Measurements from ENCODE around the gene ACR.
"Not testable (repeated sequence)": the region's sequence is repeated elsewhere in the genome, so short reads cannot be mapped to it uniquely, and the experiment has no call there.

The ACR gene

GRCh38 chr22:50733521-50734342, 4.3 kb upstream of the ACR start:
- DNase-seq, result no peak

DNA sequence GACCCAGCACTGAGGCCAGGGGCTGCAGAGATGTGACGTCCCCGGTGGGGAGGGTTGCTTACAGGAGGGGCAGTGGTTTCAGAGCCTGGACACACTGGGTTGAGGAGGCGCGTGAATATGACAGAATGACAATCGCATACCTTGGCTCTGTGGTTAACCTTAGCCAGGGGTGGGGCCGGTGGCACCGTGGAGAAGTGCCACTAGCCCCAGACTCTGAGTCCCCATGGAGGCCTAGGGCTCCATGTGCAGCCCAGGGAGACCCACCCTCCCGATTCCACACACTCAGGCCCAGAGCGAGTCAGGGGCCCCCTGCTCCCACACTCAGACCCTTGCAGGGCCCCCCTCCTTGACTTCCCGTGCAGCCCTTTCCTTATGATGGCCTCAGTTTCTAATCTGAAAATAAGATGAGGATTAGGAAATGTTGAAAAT, 3.6 kb upstream of the ACR start:
- DNase-seq, result no peak

- DNase-seq, result no peak
Observed at GRCh38 chr22:50734986-50735738, 2.8 kb upstream of the ACR start.

DNA sequence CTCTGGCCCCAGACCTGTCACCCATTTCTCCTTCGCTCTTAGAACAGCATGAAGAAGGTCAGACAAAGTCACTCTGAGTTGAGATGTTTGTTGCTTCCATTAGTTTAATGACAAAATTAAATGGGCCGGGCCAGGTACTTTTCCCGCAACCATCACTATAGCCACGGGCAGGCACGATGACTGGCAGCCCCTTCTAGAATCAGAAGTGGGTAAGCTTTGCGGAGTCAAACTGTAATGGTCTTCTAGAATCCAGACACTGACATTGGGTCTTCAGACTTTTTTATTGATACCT, 2.3 kb upstream of the ACR start:
- DNase-seq, result no peak

DNA sequence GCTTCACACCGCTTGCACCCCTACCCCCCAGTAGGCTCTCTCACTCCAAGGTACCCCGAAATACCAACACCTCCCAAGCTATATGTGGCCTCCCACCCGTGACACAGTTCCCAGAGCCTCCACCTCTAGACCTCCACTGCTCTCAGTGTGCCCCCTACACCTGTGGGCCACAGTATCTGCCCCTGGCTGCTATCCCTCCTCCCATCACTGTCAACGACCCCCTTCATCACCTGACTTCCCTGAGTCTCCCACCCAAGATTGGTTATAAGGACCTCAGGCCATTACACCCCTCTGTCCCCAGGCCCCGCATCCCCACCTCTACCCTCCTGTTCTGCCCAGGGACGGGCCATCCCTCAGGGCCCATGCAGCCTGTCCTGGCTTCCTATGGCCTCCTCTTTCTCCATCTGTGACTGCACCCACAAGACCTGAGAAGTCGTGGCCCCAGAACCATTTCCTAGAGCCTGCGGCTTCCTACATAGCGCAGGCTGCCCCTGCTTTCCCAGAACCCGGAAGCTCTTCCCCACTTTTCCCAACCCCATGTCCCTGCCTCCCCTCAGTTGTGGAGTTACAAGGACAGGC, 734 bp downstream of the ACR start:
- no peak for DNase-seq

DNA sequence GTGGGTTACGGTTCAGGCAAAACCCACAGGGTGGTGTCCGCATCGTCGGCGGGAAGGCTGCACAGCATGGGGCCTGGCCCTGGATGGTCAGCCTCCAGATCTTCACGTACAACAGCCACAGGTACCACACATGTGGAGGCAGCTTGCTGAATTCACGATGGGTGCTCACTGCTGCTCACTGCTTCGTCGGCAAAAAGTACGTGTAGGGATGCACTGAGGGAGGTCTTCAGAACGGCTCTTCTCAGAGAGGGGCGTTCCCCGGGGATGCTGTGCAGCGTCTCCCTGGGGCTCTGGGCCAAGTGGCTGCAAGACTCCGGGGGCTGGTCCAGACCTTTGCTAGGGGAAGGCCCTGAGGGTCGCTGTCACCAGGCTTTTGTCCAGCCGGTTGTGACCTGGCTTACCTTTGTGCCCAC, 1.3 kb downstream of the ACR start:
- DNase-seq, result no peak

- no peak for DNase-seq
Observed at GRCh38 chr22:50739894-50740293, 1.9 kb downstream of the ACR start.

GRCh38 chr22:50740714-50741113, 2.7 kb downstream of the ACR start:
- DNase-seq, result not testable (repeated sequence)

- not testable (repeated sequence) for DNase-seq
Observed at GRCh38 chr22:50744424-50744823, 6.4 kb downstream of the ACR start.

- DNase-seq, result not testable (repeated sequence)
Observed at GRCh38 chr22:50747521-50747920, 9.5 kb downstream of the ACR start.

- DNase-seq, result not testable (repeated sequence)
Observed at GRCh38 chr22:50748630-50749029, 10.6 kb downstream of the ACR start.

GRCh38 chr22:50749302-50750074, 11.5 kb downstream of the ACR start:
- DNase-seq, result not testable (repeated sequence)

DNA sequence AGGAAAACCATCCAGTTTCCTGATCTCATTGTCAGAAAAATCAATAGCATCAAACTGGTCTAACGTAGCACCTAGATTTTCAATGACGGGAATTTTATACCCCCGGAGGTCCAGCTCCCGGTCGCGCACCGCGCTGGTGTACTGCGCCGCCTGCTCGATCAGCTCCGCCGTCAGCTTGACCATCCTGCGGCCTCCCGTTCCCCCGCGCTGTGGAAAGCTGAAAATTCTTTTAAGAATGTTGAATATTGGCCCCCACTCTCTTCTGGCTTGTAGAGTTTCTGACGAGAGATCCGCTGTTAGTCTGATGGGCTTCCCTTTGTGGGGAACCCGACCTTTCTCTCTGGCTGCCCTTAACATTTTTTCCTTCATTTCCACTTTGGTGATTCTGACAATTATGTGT, 17.2 kb downstream of the ACR start:
- DNase-seq, result not testable (repeated sequence)

GRCh38 chr22:50756406-50756805, 18.4 kb downstream of the ACR start:
- not testable (repeated sequence) for DNase-seq

GRCh38 chr22:50756949-50757491, 19.0 kb downstream of the ACR start:
- DNase-seq, result not testable (repeated sequence)

- DNase-seq, result not testable (repeated sequence)
Observed at GRCh38 chr22:50759597-50760341, 21.8 kb downstream of the ACR start.

- DNase-seq, result not testable (repeated sequence)
Observed at GRCh38 chr22:50761829-50762228, 23.8 kb downstream of the ACR start.

DNA sequence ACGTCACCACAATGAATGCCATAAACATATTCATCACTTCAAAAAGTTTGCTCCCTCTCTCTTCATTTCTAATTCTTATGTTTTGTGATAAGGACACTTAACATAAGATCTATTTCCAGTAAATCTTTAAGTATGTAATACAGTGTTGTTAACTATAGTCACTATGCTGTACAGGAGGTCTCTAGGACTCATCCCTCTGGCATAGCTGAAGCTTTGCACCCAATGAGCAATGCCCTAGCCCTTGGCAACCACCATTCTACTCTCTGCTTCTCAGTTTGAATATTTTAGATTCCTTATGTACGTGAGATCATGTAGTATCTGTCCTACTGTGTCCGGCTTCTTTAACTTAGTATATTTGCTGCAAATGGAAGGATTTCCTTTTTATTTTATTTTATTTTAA, 26.3 kb downstream of the ACR start:
- not testable (repeated sequence) for DNase-seq

GRCh38 chr22:50775132-50775531, 37.1 kb downstream of the ACR start:
- DNase-seq, result not testable (repeated sequence)

GRCh38 chr22:50777631-50778030, 39.6 kb downstream of the ACR start:
- not testable (repeated sequence) for DNase-seq

- not testable (repeated sequence) for DNase-seq
Observed at GRCh38 chr22:50780244-50780643, 42.2 kb downstream of the ACR start.

- DNase-seq, result not testable (repeated sequence)
Observed at GRCh38 chr22:50782253-50782652, 44.2 kb downstream of the ACR start.
